HG02642 (cell line): ENCODE results near the gene MEX3A.
A peak's percentile ranks its signal among the peaks of the same experiment; 100 is the strongest.
"Not testable (repeated sequence)": the region's sequence is repeated elsewhere in the genome, so short reads cannot be mapped to it uniquely, and the experiment has no call there.

Experiments
- ATAC-seq: cut with Tn5 transposase; IDR thresholded peaks from one replicate; pipeline ENCODE4 v1.9.1; 2021; ENCODE audit warnings: mild to moderate bottlenecking; ENCODE audit not compliant: unreplicated experiment, poor library complexity

Gene MEX3A

DNA sequence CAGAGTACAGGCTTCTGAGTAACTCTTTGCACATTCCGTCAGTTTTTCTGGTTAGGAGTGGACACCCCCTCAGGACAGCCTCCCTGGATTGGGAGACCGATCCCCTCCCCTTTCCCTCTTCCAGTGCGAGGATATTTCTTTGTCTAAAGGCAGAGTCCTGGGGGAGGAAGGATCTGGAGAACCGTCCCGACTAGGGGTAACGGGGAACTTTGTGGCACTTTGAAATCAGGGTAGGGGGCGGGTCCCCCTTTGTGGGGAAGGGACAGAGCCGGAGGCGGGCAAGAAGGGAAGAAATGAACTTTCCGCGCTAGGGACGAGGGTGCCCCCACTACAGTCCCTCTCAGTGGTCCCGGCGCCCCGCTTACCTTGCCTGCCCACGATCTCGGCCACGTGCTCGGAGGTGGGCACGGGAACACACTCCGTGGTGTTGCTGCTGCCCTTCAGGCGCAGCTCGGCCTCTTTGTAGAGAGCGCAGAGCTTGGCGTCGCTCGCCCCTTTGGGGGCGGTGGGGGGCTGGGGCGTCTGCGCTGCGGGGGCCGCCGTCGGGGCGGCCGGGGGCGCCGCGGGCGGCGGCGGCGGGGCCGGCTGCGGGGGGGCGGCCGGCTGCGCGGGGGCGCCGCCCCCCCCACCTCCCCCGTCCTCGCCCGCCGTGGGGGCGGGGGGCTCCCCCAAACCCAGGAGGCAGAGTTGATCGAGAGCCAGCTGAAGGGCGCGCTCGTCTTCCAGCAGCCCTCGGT lies 917 bp downstream of the MEX3A start:
- no peak for ATAC-seq

GRCh38 chr1:156080863-156081179 lies 1.4 kb downstream of the MEX3A start:
- ATAC-seq, result no peak

DNA sequence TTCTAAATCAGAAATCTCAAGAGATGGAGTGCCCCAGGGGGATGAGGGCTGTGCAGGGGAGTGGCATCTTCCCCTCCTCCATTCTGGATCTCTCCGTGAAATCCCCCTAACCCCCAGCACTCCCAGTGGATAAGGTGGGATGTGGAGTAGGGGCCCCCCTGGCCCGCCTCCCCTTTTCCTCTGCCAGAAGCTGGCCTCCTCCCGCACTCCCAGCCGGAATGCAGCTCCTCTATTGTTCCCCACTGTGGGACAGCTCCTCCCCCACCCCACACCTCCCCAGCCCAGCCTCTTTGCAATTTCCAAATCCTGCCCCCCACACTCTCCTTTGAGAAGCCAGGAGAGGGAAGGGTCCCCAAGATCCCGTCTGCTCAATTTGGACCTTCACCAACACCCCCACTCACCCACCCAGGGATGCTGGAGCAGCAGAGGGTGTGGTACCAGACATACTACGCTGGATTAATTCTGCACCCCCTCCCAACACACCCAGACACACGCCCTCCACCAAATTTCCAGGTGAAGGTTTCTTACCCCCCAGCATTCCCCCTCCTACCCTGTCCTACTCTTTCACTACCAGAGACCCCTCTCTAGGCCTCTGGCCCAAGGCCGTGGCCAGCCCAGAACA lies 1.9 kb downstream of the MEX3A start:
- no peak for ATAC-seq

- ATAC-seq, result no peak
These were observed 2.5 kb downstream of the MEX3A start for GRCh38 chr1:156079762-156080161.

GRCh38 chr1:156078728-156079127 lies 3.5 kb downstream of the MEX3A start:
- ATAC-seq, result no peak

DNA sequence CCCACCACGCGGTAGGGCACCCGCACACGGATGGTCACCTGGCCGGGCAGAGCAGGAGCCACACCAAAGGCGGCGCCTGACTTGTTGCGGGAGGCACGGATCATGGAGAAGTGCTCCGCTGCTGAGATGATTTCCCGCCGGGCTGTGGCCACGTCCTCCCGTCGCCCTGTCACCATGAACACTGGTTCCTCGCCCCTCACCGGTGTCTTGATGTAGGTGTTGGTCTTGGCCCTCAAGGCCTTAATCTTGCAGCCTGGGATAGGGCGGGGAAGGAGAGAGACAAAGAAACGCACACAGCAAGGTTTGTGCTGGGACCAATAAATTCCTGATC lies 4.9 kb downstream of the MEX3A start:
- ATAC-seq, result no peak

DNA sequence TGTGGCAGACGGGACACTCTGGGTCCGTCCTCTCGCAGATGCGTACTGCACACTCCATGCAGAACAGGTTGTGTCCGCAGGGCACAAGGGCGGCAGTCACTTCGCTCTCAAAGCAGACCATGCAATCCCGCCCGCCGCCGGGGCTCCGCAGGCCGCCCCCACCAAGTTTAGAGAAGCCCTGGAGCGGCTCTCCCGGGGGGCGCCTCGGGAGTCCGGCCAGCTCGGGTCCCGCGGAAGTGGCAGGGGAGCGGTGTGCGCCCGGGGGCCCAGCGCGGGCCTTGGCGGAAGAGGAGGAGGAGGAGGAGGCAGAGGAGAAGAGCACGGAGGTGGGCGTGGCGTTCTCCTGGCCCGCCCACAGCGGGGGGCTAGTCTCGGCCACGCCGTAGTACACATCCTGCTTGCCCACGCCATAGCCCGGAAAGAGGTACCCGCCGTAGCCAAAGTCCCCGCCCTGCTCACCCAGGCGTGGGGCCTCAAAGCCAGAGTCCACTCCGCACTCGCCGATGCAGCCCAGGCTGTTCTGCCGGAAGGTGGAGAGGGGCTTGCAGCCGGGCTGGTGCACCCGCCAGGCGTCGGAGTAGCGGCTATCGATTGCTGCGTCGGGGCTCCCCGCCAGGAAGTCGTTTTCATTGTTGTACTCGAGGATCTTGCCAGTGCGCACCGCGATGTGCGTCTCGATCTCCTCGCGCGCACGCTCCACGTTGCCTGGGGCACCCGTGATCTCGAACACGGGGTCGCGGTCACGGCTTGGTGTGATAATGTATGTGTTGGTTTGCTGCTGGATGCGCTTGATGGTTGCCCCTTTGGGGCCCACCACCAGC lies 5.4 kb downstream of the MEX3A start:
- peak; percentile 70 for ATAC-seq

- ATAC-seq, result no peak
These were observed 6.5 kb downstream of the MEX3A start for GRCh38 chr1:156075775-156076204.

DNA sequence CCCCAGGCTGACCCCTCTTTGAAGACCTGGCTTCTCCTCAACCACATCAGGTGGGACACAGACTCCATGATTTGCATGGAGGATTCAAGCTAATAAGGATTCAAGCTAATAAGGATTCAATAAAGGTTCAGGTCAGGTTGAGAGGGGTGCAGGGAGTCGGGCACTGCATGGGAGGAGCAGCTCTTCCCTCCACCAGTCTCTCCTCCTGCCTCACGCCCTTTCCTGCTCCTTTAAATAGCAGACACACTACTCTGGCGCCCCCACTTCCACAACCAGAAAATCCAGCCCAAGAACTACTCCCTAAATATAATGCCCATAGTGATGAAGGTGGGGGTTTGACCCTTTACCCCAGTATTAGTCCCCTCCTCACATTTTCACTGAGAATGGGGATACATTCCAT lies 7.1 kb downstream of the MEX3A start:
- no peak for ATAC-seq

GRCh38 chr1:156074661-156075060 lies 7.6 kb downstream of the MEX3A start:
- ATAC-seq, result no peak

DNA sequence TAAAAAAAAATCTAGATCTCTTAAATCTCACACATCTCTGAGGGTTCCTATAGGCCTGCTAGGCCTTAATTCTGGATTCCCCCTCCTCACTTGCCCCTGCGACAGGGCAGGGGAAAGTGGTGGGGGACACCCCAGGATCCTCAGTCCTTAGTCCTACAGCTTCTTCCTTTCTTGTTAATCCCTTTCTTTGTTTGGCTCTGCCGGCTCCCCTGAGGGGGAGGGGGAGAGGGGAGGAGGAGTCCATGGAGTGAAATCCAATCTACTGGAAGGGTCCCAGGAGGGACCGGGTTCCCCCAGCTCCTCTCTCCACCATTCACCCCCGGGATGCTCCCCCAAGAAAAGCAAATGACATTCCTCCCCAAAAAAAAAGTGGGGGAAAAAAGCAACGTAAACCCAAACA lies 8.5 kb downstream of the MEX3A start:
- ATAC-seq, result no peak

GRCh38 chr1:156073110-156073687 lies 9.1 kb downstream of the MEX3A start:
- no peak for ATAC-seq

GRCh38 chr1:156072251-156072650 lies 10.0 kb downstream of the MEX3A start:
- no peak for ATAC-seq

GRCh38 chr1:156071332-156071816 lies 10.9 kb downstream of the MEX3A start:
- ATAC-seq, result not testable (repeated sequence)

DNA sequence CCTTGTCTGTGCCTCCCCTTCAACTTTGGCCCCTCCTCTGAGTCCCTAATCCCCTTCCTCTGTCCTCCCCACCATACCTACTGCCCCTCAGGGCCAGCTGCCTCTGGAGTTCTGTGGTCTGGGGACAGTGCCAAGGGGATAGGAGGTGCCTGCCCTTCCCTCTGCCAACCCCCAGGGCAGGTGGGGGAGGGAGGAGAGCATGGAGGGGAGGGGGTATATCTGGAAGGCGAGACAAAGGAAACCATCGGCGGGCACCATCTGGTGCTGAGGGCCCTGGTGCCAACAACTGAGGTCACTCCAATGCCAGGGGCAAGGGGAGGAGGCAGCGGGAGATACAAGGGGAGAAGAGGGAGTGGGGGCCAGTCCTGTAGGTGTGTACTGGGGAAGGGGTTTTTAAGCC lies 11.7 kb downstream of the MEX3A start:
- ATAC-seq, result no peak

- ATAC-seq, result no peak
These were observed 12.5 kb downstream of the MEX3A start for GRCh38 chr1:156069490-156070455.

- no peak for ATAC-seq
These were observed 15.0 kb downstream of the MEX3A start for GRCh38 chr1:156067262-156067661.

- no peak for ATAC-seq
These were observed 16.4 kb downstream of the MEX3A start for GRCh38 chr1:156065871-156066270.

DNA sequence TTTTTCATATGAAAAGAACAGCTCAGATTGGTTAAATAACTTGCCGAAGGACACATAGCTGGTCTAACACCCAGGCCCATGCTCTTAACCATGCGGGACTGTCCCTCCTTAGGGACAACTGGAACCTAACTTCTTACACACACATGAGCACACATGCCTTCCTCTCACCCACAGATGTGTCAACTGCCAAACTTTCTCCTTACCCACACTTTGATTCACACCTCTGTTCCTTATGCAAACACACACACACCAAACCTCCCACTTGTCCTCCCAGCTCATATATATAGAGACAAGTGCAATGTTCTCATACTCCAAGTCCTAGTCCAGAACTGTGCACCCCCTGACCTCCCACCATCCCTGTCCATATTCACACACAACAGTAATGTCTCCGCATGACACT lies 17.1 kb downstream of the MEX3A start:
- ATAC-seq, result no peak

- ATAC-seq, result no peak
These were observed 17.6 kb downstream of the MEX3A start for GRCh38 chr1:156064615-156065014.
